GM19452 (cell line): ENCODE data around the gene GPC3.

ENCODE experiments used
- ATAC-seq: cut with Tn5 transposase; IDR thresholded peaks from one replicate; pipeline ENCODE4 v1.9.1; 2021; ENCODE audit not compliant: unreplicated experiment

The GPC3 gene

DNA sequence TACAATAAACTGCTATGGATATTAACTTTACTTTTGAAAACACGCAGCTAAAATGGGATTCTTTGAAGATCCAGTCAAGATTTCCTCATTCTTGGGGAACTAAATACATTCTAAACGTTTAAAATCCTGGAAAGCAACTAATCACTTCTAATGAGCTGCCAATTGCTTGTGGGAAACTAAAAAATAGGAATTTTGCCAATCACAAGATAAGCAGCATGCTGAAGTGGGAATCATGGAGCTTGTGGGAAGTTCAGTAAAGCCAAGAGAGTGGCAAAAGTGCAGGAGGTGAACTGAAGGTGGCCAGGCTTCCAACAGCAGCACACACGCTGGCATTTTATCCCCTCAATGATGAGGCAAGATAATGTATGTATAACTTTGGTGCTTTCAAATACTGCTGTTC is 133.0 kb downstream of the GPC3 start:
- no peak for ATAC-seq

- no peak for ATAC-seq
Observed at GRCh38 chrX:133850399-133850798, 135.0 kb downstream of the GPC3 start.

DNA sequence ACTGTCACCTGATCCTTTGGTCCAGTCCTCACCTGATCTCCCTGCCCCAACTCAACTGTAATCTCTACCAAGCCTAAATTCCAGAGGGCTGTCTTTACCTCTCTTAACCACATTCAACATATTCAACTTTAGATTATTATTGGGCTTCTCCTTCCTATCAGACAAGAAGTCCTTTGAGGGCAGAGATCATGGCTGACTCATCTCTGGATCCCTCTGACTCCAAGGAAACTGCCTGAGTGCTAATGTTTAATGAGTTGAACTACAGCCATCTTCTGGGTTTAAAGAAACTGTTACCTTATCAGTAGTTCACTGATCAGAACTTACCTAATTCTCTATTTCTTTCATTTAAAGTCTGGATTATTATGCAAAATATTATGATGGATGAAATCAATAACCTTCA is 135.7 kb downstream of the GPC3 start:
- ATAC-seq = no peak

GRCh38 chrX:133847340-133847994 is 137.9 kb downstream of the GPC3 start:
- ATAC-seq = no peak

GRCh38 chrX:133846311-133846710 is 139.1 kb downstream of the GPC3 start:
- ATAC-seq = no peak

GRCh38 chrX:133840415-133840814 is 145.0 kb downstream of the GPC3 start:
- no peak for ATAC-seq

DNA sequence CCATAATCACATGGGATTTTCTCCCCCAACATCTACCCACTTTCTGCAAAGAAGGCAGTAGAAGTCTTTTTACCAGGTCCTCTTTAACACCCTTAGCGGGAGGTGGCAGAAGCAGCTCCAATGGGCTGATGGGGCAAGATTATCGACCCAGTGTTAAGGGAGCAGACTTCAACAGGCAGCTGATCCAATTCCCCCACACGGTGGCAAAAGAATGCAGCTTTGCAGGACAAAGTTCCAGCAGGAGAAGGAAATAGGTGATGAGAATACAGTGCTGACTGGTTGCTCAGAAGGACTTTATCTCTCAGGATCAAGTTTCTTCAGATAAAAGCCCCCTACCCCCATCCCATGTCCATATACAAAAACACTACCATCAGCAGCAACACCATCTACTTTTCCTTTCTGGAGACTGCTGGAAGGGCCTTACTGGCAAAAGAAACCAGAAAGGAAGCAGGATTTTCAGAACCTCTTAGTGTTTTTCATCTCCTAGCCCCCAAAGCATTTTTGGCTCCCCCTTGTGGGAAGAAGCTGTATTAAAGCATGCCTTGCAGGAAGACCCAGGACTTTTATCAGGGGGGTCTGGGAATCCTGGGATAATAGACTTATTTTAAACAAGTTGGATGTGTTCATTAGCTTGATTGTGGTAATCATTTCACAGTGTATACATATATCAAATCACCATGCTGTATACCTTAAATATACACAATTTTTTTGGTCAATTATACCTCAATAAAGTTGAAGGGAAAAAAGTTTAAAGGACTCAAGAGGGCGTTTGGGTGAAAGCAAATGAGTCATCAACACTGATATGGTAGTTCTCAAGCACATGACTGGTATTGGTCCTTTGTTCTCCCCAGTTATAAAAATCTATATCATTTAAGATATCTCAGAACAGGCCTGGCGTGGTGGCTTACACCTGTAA is 146.4 kb downstream of the GPC3 start:
- no peak for ATAC-seq

GRCh38 chrX:133837091-133837490 is 148.3 kb downstream of the GPC3 start:
- ATAC-seq = no peak

- ATAC-seq = no peak
Observed at GRCh38 chrX:133836561-133836960, 148.8 kb downstream of the GPC3 start.

GRCh38 chrX:133834771-133835170 is 150.6 kb downstream of the GPC3 start:
- no peak for ATAC-seq

DNA sequence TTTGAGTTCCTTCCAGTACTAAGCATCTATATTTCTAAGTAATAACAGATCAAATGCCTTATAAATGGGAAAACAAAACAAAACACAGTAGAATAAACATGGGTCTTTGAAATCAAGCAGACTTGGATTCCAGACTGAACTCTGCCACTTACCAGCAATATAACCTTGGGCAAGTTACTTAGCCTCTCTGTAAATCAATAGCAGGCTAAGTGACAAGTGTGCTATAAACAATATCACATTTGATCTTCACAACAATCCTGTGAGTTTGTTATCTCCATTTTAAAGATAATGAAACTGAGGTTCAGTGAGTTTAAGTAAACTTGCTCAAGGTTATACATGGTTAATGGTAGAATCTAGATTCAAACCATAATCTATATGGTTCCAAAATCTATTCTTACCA is 165.8 kb downstream of the GPC3 start:
- no peak for ATAC-seq

GRCh38 chrX:133818019-133818418 is 167.4 kb downstream of the GPC3 start:
- ATAC-seq = no peak

DNA sequence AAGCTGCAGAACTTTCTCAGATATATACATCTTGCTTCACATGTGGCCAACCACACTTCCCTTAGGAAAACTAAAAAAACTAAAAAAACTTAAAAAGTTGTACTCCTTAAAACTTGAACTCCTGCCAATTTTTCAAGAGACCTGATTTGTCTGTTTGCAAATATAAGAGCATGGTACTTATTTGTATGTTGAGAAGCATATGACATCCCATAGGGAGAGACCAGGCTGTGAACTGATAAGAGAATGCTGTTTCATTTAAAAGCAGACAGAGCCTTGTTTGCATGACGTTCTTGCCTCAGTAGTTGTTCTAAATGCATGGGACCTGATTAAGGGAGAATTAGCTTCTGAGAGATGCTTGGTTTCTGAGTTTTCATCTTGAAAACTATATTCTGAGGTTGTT is 169.9 kb downstream of the GPC3 start:
- no peak for ATAC-seq

DNA sequence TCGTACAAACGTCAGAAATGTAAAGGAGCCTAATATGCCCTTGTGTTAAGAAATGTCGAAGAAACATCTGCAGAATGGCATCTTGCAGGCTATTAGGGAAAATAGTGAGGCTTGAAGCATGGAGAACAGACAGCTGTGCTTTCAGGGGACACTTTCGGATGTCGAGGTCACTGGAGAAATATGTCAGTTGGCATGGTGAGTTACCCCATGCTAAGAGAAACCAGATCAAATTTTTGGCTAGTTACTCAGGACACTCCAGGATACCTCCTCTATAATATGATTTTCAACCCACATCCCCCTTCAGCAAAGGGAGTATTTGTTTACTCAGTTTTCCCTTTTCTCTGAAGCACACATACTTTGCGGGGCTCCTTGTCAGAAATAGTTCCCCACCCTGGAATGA is 171.4 kb downstream of the GPC3 start:
- ATAC-seq = no peak

GRCh38 chrX:133812402-133812801 is 173.0 kb downstream of the GPC3 start:
- ATAC-seq = no peak

GRCh38 chrX:133810925-133811324 is 174.5 kb downstream of the GPC3 start:
- no peak for ATAC-seq

DNA sequence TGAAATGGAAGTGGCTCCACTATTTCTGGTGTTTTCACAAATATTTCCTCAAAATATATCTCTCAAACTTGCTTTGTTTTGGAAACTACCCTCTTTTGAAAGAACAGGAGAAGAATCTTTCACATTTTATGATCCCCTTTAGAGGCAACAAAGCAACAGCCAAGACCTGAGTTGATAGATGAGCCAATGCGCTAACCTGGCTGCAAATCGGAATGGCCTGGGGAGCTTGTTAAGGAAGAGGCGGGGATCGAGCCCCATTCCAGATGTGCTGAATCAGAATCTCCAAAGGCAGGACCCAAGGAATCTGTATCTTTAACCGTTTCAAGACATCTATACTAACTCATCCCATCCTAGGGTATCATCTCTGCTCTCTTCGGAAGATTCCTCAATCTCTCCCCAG is 181.3 kb downstream of the GPC3 start:
- no peak for ATAC-seq

- ATAC-seq = no peak
Observed at GRCh38 chrX:133796282-133796681, 189.1 kb downstream of the GPC3 start.

- ATAC-seq = no peak
Observed at GRCh38 chrX:133794126-133794525, 191.3 kb downstream of the GPC3 start.

DNA sequence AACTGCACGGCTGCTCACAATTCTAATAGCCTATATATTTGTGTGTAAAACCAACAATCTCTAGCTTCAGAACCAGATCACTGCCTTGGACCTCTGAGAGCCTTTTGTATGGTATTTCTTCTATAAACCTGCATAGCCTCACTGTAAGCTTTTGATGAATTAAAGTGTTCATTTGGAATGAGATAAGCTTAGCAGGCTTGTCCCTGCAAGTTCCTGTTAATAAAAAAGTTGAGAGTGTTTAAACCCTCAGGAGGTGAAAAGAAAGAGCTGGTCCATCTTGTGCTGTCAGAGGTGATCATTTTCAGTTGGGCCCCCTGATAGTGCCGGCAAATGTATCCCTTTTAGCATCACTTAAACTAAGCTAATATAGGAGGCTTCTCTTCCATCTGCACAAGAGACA is 191.8 kb downstream of the GPC3 start:
- ATAC-seq = no peak

GRCh38 chrX:133792198-133792953 is 193.0 kb downstream of the GPC3 start:
- peak; percentile 66 for ATAC-seq

- ATAC-seq = no peak
Observed at GRCh38 chrX:133789829-133790228, 195.6 kb downstream of the GPC3 start.
